ENCODE data around the gene PDE6C. TPM values are rescaled to one million over a fixed set of nuclear protein-coding genes. Genes with fewer than 3 reads are reported as not detected.

Gene PDE6C
- total RNA-seq, 2 donors from 2014 or later: not detected

DNA sequence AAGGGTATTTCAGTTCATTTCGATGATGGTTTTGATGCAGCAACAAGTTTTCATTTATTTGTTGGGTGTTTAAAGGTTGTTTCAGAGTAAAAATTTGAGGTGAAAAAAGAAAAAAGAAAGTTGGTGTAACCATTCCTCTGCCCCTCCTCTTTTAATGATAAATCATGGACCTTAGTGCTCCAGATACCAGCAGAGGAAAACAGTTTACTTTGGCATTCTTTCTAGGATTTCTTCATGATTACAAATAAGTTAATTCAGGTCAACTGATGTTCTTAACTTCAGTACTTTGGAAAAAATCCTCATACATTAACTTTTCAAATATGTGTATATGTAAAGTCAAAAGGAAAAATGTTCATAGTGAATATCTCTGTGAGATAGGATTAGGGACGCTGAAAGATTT lies 9.3 kb upstream of the PDE6C start:
- H3K4me1 ChIP-seq (ENCODE audit: control insufficient read depth, insufficient read depth, low read length): no peaks in the 10 kb centered on the region
- peaks cover 56% of the 10 kb centered on the region for H3K27me3 ChIP-seq (ENCODE audit: control insufficient read depth, insufficient read depth, low read length, poor library complexity, severe bottlenecking)
- H3K4me3 ChIP-seq (ENCODE audit: low read length): no peak overlapping the region
- no peaks in the 10 kb centered on the region for H3K9me3 ChIP-seq (ENCODE audit: control insufficient read depth, low read length)
- no peak for TF ChIP-seq CTCF (conservative IDR thresholded peaks at IDR 0.05)
- Mint-ChIP-seq H3K4me3 (no peak overlapping the region), H3K27me3 (ENCODE audit: insufficient read depth) (peaks cover 65% of the 10 kb centered on the region), H3K36me3 (ENCODE audit: low read depth) (no peaks in the 10 kb centered on the region), H3K4me1 (peaks cover 14% of the 10 kb centered on the region), H3K9me3 (no peaks in the 10 kb centered on the region), H3K27ac (no peak overlapping the region)
- no peak overlapping the region for H3K9ac ChIP-seq (ENCODE audit: extremely low read depth, low read length, poor library complexity, severe bottlenecking)
- DNase-seq: no peak
- 95% methylated on average over 2 of the region's 2 CpGs; no CpG with 5 or more reads in 1 of the 2 experiments for WGBS, 2 experiments (ENCODE audit: insufficient coverage in 1 of 2, insufficient read length in 1 of 2)
- H3K27ac ChIP-seq (ENCODE audit: low read depth, low read length): no peak overlapping the region
- no peaks in the 10 kb centered on the region for H3K36me3 ChIP-seq (ENCODE audit: control insufficient read depth, insufficient read depth, low read length)

DNA sequence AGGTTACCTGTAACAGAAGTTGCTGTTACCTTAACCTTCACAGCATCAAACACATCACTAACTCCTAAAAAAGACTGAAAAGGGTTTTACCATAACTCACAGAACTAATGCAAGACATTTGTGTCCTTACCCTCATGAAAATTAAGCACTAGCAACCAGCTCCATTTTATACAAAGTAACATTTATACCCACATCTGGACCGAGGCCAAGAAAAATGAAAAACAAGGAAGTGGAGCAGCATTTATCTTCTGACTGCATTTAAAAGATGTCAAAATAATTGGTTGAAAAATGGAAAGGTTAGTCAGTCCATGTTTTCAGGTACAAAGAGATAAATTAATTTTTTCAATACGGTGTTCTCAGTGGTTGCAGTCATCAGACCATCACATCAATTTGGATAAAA lies 8.2 kb upstream of the PDE6C start:
- H3K4me3 Mint-ChIP-seq: no peak overlapping the region
- Histone ChIP-seq H3K27ac (ENCODE audit: low read depth, low read length) (no peak overlapping the region), H3K36me3 (ENCODE audit: control insufficient read depth, insufficient read depth, low read length) (no peaks in the 10 kb centered on the region), H3K4me3 (ENCODE audit: low read length) (no peak overlapping the region), H3K9ac (ENCODE audit: extremely low read depth, low read length, poor library complexity, severe bottlenecking) (no peak overlapping the region), H3K9me3 (ENCODE audit: control insufficient read depth, low read length) (no peaks in the 10 kb centered on the region), H3K4me1 (ENCODE audit: control insufficient read depth, insufficient read depth, low read length) (no peaks in the 10 kb centered on the region), H3K27me3 (ENCODE audit: control insufficient read depth, insufficient read depth, low read length, poor library complexity, severe bottlenecking) (peaks cover 60% of the 10 kb centered on the region)
- no peak for DNase-seq
- no peak for TF ChIP-seq CTCF (conservative IDR thresholded peaks at IDR 0.05)
- H3K9me3 Mint-ChIP-seq: no peaks in the 10 kb centered on the region
- H3K36me3 Mint-ChIP-seq (ENCODE audit: low read depth): no peaks in the 10 kb centered on the region
- peaks cover 13% of the 10 kb centered on the region for H3K4me1 Mint-ChIP-seq
- WGBS, 2 experiments (ENCODE audit: insufficient coverage in 1 of 2, insufficient read length in 1 of 2): 93 to 100% methylated on average over 1 to 2 of the region's 2 CpGs
- H3K27me3 Mint-ChIP-seq (ENCODE audit: insufficient read depth): peaks cover 62% of the 10 kb centered on the region
- no peak overlapping the region for H3K27ac Mint-ChIP-seq

DNA sequence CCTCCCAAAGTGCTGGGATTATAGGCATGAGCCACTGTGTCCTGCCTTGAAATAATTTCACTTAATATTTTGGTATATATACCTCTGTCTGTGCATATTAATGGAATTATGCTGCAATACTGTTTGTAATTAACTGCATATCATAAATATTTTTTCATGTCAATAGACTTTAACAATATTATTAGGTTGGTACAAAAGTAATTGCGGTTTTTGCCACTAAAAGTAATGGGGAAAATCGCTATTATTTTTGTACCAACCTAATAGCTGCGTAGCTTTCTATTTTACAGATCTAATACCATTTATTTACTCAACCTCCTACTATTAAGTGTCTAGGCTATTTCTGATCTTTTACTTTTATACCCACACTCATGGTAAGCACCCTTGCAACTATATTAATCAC lies 3.9 kb upstream of the PDE6C start:
- Mint-ChIP-seq H3K27me3 (ENCODE audit: insufficient read depth) (peaks cover 29% of the 10 kb centered on the region), H3K27ac (no peak overlapping the region), H3K36me3 (ENCODE audit: low read depth) (no peaks in the 10 kb centered on the region), H3K4me3 (no peak overlapping the region), H3K9me3 (no peaks in the 10 kb centered on the region), H3K4me1 (peaks cover 2% of the 10 kb centered on the region)
- 93 to 100% methylated on average over 2 to 3 of the region's 3 CpGs for WGBS, 2 experiments (ENCODE audit: insufficient coverage in 1 of 2, insufficient read length in 1 of 2)
- H3K9ac ChIP-seq (ENCODE audit: extremely low read depth, low read length, poor library complexity, severe bottlenecking): no peak overlapping the region
- H3K4me1 ChIP-seq (ENCODE audit: control insufficient read depth, insufficient read depth, low read length): no peaks in the 10 kb centered on the region
- peaks cover 26% of the 10 kb centered on the region for H3K27me3 ChIP-seq (ENCODE audit: control insufficient read depth, insufficient read depth, low read length, poor library complexity, severe bottlenecking)
- no peak for TF ChIP-seq CTCF (conservative IDR thresholded peaks at IDR 0.05)
- no peak for DNase-seq
- H3K27ac ChIP-seq (ENCODE audit: low read depth, low read length): no peak overlapping the region
- H3K9me3 ChIP-seq (ENCODE audit: control insufficient read depth, low read length): no peaks in the 10 kb centered on the region
- H3K36me3 ChIP-seq (ENCODE audit: control insufficient read depth, insufficient read depth, low read length): no peaks in the 10 kb centered on the region
- H3K4me3 ChIP-seq (ENCODE audit: low read length): no peak overlapping the region

All from endodermal cell (in vitro differentiated cells).